ENCODE measurements around the gene PELI1.

The PELI1 gene

GRCh38 chr2:64067326-64067725 is 76.9 kb downstream of the PELI1 start:
- Histone ChIP-seq H3K27me3 (no peaks in the 10 kb centered on the region), H3K36me3 (no peaks in the 10 kb centered on the region), H3K9ac (no peak overlapping the region), H3K4me2 (no peak overlapping the region), H3K4me3 (no peak overlapping the region), H3K27ac (no peak overlapping the region), H3K4me1 (no peaks in the 10 kb centered on the region), H3K9me3 (no peaks in the 10 kb centered on the region), H4K20me1 (no peaks in the 10 kb centered on the region)
- TF ChIP-seq Cebpa-rat (IDR thresholded peaks at IDR 0.05): no peak

GRCh38 chr2:64065516-64065915 is 78.7 kb downstream of the PELI1 start:
- no peak overlapping the region for H3K4me3 ChIP-seq
- H3K36me3 ChIP-seq: no peaks in the 10 kb centered on the region
- H4K20me1 ChIP-seq: no peaks in the 10 kb centered on the region
- no peaks in the 10 kb centered on the region for H3K27me3 ChIP-seq
- no peaks in the 10 kb centered on the region for H3K9me3 ChIP-seq
- no peak overlapping the region for H3K27ac ChIP-seq
- H3K4me2 ChIP-seq: no peak overlapping the region
- no peaks in the 10 kb centered on the region for H3K4me1 ChIP-seq
- no peak overlapping the region for H3K9ac ChIP-seq
- TF ChIP-seq Cebpa-rat (IDR thresholded peaks at IDR 0.05): no peak

GRCh38 chr2:64063924-64064331 is 80.3 kb downstream of the PELI1 start:
- no peak overlapping the region for H3K4me3 ChIP-seq
- H3K27me3 ChIP-seq: no peaks in the 10 kb centered on the region
- no peak overlapping the region for H3K4me2 ChIP-seq
- TF ChIP-seq Cebpa-rat (IDR thresholded peaks at IDR 0.05): no peak
- H3K36me3 ChIP-seq: no peaks in the 10 kb centered on the region
- H3K4me1 ChIP-seq: no peaks in the 10 kb centered on the region
- H4K20me1 ChIP-seq: no peaks in the 10 kb centered on the region
- no peak overlapping the region for H3K27ac ChIP-seq
- H3K9me3 ChIP-seq: no peaks in the 10 kb centered on the region
- no peak overlapping the region for H3K9ac ChIP-seq

- no peak overlapping the region for H3K9ac ChIP-seq
- no peak overlapping the region for H3K4me2 ChIP-seq
- H4K20me1 ChIP-seq: no peaks in the 10 kb centered on the region
- TF ChIP-seq Cebpa-rat (IDR thresholded peaks at IDR 0.05): no peak
- no peaks in the 10 kb centered on the region for H3K27me3 ChIP-seq
- no peaks in the 10 kb centered on the region for H3K4me1 ChIP-seq
- H3K36me3 ChIP-seq: no peaks in the 10 kb centered on the region
- H3K9me3 ChIP-seq: no peaks in the 10 kb centered on the region
- no peak overlapping the region for H3K4me3 ChIP-seq
- H3K27ac ChIP-seq: no peak overlapping the region
These were observed 80.8 kb downstream of the PELI1 start for GRCh38 chr2:64063454-64063853.

GRCh38 chr2:64062840-64063239 is 81.4 kb downstream of the PELI1 start:
- TF ChIP-seq Cebpa-rat (IDR thresholded peaks at IDR 0.05): no peak
- Histone ChIP-seq H3K4me2 (no peak overlapping the region), H3K4me1 (no peaks in the 10 kb centered on the region), H4K20me1 (no peaks in the 10 kb centered on the region), H3K9me3 (no peaks in the 10 kb centered on the region), H3K9ac (no peak overlapping the region), H3K27ac (no peak overlapping the region), H3K4me3 (no peak overlapping the region), H3K27me3 (no peaks in the 10 kb centered on the region), H3K36me3 (no peaks in the 10 kb centered on the region)

- no peak for TF ChIP-seq Cebpa-rat (IDR thresholded peaks at IDR 0.05)
- H3K9ac ChIP-seq: no peak overlapping the region
- no peaks in the 10 kb centered on the region for H3K4me1 ChIP-seq
- H4K20me1 ChIP-seq: no peaks in the 10 kb centered on the region
- H3K4me2 ChIP-seq: no peak overlapping the region
- H3K27ac ChIP-seq: no peak overlapping the region
- no peaks in the 10 kb centered on the region for H3K36me3 ChIP-seq
- no peaks in the 10 kb centered on the region for H3K9me3 ChIP-seq
- no peak overlapping the region for H3K4me3 ChIP-seq
- H3K27me3 ChIP-seq: no peaks in the 10 kb centered on the region
These were observed 85.0 kb downstream of the PELI1 start for GRCh38 chr2:64059270-64059669.

GRCh38 chr2:64056021-64056420 is 88.2 kb downstream of the PELI1 start:
- no peak overlapping the region for H3K27ac ChIP-seq
- no peak overlapping the region for H3K9ac ChIP-seq
- H4K20me1 ChIP-seq: no peaks in the 10 kb centered on the region
- H3K4me1 ChIP-seq: peaks cover 6% of the 10 kb centered on the region
- no peaks in the 10 kb centered on the region for H3K9me3 ChIP-seq
- TF ChIP-seq Cebpa-rat (IDR thresholded peaks at IDR 0.05): no peak
- no peaks in the 10 kb centered on the region for H3K36me3 ChIP-seq
- H3K4me3 ChIP-seq: no peak overlapping the region
- no peak overlapping the region for H3K4me2 ChIP-seq
- no peaks in the 10 kb centered on the region for H3K27me3 ChIP-seq

GRCh38 chr2:64054161-64054915 is 89.9 kb downstream of the PELI1 start:
- Histone ChIP-seq H3K4me2 (no peak overlapping the region), H3K9ac (no peak overlapping the region), H3K27ac (no peak overlapping the region)

GRCh38 chr2:64052463-64053241 is 91.6 kb downstream of the PELI1 start:
- H3K4me3 ChIP-seq: no peak overlapping the region
- H3K9me3 ChIP-seq: no peaks in the 10 kb centered on the region
- no peak overlapping the region for H3K27ac ChIP-seq
- H3K36me3 ChIP-seq: no peaks in the 10 kb centered on the region
- no peak overlapping the region for H3K9ac ChIP-seq
- no peaks in the 10 kb centered on the region for H4K20me1 ChIP-seq
- peaks cover 13% of the 10 kb centered on the region for H3K4me1 ChIP-seq
- no peak overlapping the region for H3K4me2 ChIP-seq
- no peak for TF ChIP-seq Cebpa-rat (IDR thresholded peaks at IDR 0.05)
- H3K27me3 ChIP-seq: no peaks in the 10 kb centered on the region

More at GRCh38 chr2:64054161-64054915, 89.9 kb downstream of the PELI1 start:
- Histone ChIP-seq H3K27me3 (no peaks in the 10 kb centered on the region), H3K9me3 (no peaks in the 10 kb centered on the region), H4K20me1 (no peaks in the 10 kb centered on the region), H3K4me3 (no peak overlapping the region), H3K4me1 (peaks cover 13% of the 10 kb centered on the region), H3K36me3 (no peaks in the 10 kb centered on the region)
- no peak for TF ChIP-seq Cebpa-rat (IDR thresholded peaks at IDR 0.05)

GRCh38 chr2:64049633-64050220 is 94.5 kb downstream of the PELI1 start:
- no peak overlapping the region for H3K27ac ChIP-seq
- no peaks in the 10 kb centered on the region for H3K9me3 ChIP-seq
- TF ChIP-seq Cebpa-rat (IDR thresholded peaks at IDR 0.05): no peak
- no peaks in the 10 kb centered on the region for H3K36me3 ChIP-seq
- H4K20me1 ChIP-seq: no peaks in the 10 kb centered on the region
- no peak overlapping the region for H3K4me2 ChIP-seq
- H3K4me1 ChIP-seq: peaks cover 13% of the 10 kb centered on the region
- no peak overlapping the region for H3K9ac ChIP-seq
- H3K4me3 ChIP-seq: no peak overlapping the region
- no peaks in the 10 kb centered on the region for H3K27me3 ChIP-seq
